Measurements from ENCODE around the gene GDF10.

The GDF10 gene

DNA sequence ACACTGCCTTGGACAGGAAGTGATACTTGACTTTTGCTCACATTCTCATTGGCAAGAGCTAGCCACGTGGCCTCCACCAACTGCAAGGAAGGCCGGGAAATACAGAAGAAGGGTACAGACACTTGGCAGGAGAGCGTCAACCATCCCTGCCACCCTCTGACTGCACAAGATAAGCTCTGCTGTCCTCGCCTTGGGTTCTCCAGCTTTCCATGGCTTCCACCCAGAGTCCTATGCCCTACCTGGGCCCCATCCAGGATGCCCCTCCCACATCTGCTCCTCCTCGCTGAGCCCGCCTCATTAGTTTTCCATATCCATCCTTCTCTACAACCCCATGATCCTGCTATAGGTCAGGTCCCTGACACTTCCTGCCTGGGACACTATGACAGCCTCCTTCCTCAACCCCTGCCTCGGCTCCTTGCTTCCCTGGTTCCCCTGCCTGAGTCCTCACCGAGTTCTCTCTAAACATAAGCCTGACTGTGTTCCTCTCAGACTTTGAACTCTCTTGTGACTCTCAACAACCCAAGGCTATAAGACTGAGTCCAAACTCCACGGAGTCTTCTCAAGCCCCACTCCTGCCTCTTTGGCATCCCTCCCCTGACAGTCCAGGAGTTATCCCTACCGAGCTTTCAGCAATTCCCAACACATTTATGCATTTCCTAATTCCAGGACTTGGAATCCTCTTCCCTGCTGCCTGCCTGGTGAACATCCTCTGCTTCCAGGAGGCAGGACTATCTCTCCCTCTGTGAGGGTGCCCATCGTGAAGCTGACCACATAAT lies 23.2 kb upstream of the GDF10 start:
- no peak overlapping the region for H3K27ac ChIP-seq
- no peak for TF ChIP-seq ZFX (IDR thresholded peaks at IDR 0.05; ENCODE audit: borderline replicate concordance)
- TF ChIP-seq, protein P1, sequence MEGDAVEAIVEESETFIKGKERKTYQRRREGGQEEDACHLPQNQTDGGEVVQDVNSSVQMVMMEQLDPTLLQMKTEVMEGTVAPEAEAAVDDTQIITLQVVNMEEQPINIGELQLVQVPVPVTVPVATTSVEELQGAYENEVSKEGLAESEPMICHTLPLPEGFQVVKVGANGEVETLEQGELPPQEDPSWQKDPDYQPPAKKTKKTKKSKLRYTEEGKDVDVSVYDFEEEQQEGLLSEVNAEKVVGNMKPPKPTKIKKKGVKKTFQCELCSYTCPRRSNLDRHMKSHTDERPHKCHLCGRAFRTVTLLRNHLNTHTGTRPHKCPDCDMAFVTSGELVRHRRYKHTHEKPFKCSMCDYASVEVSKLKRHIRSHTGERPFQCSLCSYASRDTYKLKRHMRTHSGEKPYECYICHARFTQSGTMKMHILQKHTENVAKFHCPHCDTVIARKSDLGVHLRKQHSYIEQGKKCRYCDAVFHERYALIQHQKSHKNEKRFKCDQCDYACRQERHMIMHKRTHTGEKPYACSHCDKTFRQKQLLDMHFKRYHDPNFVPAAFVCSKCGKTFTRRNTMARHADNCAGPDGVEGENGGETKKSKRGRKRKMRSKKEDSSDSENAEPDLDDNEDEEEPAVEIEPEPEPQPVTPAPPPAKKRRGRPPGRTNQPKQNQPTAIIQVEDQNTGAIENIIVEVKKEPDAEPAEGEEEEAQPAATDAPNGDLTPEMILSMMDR (IDR thresholded peaks at IDR 0.05), result no peak

DNA sequence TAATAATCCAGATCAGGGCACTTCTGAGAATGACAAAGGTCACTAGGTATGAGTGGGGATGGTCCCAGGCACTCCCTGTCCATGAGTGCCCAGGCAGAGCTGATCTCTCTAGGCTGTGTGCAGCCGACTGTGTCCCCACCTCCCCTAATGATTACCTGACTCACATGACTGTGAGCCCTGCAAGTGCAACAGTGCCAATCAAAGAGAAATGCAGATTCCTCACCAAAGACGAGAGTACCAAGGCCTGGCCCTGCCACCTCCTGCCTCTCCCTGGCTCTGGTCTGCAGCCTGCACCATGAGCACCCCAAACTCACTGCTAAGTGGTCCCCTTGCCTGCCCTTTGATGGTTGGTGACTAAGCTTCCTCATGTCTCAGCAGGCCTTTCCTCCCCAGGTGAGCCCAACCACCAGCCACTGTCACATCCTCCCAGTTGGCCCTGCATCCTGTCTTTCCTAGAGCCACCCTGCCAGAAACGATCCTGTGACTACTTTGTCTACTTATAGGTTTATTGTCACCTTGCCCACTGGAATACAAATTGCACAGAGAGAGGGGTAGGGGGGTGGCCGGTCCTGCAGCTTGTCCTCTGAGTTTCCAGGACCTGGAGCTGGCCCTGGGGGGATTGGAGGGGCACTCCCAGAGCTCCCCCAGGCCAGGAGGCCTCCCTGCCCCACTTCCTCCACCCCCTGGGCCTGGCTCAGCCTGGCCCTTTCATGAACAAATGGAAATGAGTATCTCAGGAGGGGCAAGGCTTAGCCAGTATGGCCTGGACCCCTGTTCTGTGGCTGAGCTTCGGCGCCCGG lies 22.4 kb upstream of the GDF10 start:
- TF ChIP-seq ZFX (IDR thresholded peaks at IDR 0.05; ENCODE audit: borderline replicate concordance), result no peak
- TF ChIP-seq, protein P1 (IDR thresholded peaks at IDR 0.05), result no peak
- H3K27ac ChIP-seq, result no peak overlapping the region

DNA sequence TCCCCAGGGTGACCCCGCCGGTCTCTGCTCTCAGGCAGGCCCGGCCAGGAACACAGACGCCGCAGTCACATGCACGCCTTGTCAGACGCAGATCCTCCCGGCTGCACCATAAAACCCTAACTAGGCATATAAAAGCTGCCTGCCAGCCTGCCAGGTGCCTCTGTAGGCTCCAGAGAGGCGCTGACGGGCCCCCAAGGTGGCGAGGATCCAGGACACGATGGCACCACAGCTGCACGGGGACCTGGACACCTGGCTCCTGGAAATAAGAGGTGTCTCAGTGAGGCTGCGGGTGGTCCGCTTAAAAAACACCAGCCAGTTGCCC lies 21.9 kb upstream of the GDF10 start:
- TF ChIP-seq, protein P1 (IDR thresholded peaks at IDR 0.05), result no peak
- TF ChIP-seq ZFX (IDR thresholded peaks at IDR 0.05; ENCODE audit: borderline replicate concordance), result no peak
- no peak overlapping the region for H3K27ac ChIP-seq

DNA sequence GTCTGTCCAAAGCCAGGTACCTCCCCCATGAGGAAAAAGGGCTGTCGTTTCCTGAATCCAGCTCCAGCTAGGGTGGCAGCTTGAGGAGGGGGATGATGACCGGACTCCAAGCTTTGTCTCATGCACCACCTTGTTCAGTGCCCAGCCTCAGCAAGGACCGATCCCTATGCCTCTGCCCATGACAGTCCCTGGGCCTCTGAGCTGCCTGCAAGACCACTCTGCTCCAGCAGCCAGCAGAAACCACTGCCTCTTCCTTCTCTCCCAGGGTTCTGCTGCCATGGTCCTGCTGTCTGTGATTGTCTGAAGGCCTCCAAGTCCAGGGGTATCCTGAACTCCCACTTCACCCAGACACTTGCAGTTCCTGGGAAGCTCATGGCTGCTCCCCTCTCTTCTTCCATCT lies 21.3 kb upstream of the GDF10 start:
- TF ChIP-seq, protein P1 (IDR thresholded peaks at IDR 0.05), result no peak
- no peak for TF ChIP-seq ZFX (IDR thresholded peaks at IDR 0.05; ENCODE audit: borderline replicate concordance)
- H3K27ac ChIP-seq, result no peak overlapping the region

DNA sequence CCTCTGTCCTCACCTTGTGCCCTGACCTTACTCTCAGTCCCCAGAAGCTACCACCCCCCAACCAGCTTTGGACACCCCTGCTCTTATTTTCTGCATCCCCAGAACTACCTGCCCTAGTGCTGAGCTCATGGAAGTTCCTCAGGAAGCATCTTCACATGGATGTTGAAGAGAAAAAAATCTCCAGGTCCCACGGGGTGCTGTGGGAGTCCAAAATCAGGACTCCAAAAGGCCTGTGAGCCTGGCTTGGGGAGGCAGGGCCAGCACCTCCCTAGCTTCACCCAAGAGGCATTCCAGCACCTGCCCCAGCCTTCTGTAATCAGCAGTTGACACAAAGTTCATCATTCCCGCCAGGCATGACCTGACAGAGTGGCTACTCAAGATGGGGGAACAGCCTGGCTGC lies 20.7 kb upstream of the GDF10 start:
- TF ChIP-seq, protein P1 (IDR thresholded peaks at IDR 0.05), result no peak
- H3K27ac ChIP-seq, result no peak overlapping the region

DNA sequence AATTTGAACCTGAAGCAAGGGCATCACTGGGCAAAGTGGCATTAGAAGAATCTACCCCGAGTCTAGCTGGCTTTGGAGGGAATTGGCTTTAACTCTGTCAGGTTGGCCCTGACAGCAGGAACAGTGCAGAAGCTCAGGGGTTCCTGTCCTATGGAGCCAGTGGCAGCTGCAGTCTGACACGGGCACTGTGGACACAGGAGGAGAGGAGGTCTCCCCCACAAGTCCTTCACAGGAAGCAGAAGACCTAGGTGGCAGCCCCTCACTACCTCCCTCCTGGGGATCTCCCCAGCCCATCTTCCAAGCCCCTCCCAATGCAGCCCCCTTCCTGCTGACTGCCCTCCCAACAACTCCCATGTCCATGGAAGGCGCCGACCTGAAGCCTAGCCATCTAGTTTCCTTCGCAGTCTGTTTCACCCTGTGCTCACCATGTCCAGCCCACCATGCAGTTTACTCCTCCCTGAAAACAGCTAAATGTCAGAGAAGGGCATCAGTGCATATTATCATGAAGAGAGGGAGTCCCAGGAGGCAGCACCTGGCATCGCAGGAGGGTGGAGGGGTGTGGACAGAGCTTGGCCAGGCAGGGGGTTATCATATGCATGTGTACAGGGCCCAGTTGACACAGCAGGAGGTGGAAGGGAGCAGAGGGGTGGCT lies 17.9 kb upstream of the GDF10 start:
- no peak overlapping the region for H3K27ac ChIP-seq

More for the DNA sequence above, 17.9 kb upstream of the GDF10 start:
- TF ChIP-seq, protein P1 (IDR thresholded peaks at IDR 0.05), result no peak
- no peak for TF ChIP-seq ZFX (IDR thresholded peaks at IDR 0.05; ENCODE audit: borderline replicate concordance)
